Gastrocnemius medialis (tissue), 4 donors: Measurements from ENCODE around the gene PRODH. TPM values are rescaled to one million over a fixed set of nuclear protein-coding genes. Genes with fewer than 3 reads are reported as not detected.
"Not testable (repeated sequence)": the region's sequence is repeated elsewhere in the genome, so short reads cannot be mapped to it uniquely, and the experiment has no call there.

Experiments
- ATAC-seq, 2 donors: fragments of 150-250 bp; one replicate each; pipeline ENCODE4 v1.9.1; 2016
- DNase-seq, 2 donors: peaks; one replicate each; pipeline ENCODE4 v3.0.0-alpha.2; 2019
- H3K27ac ChIP-seq, 4 donors: fragments of 200-600 bp; sonication (generic); 1 replicate in 1 of 4; 2 replicates in 3 of 4; pipeline ENCODE4 v1.5.1; 2016 to 2018; ENCODE audit warnings: mild to moderate bottlenecking in 2 of 4, moderate library complexity in 1 of 4
- H3K27me3 ChIP-seq, 3 donors: fragments of 200-600 bp; sonication (generic) in 2 of 3; 1 replicate in 1 of 3; 2 replicates in 2 of 3; pipeline versions ENCODE4 v1.5.1 to v1.6.0; 2016 to 2019; ENCODE audit warnings: mild to moderate bottlenecking in 1 of 3, moderate library complexity in 1 of 3
- H3K36me3 ChIP-seq, 2 donors: fragments of 200-600 bp; sonication (generic) in 1 of 2; one replicate each; pipeline ENCODE4 v1.5.1; 2017 to 2018
- H3K4me1 ChIP-seq, 2 donors: fragments of 200-600 bp; sonication (generic) in 1 of 2; one replicate each; pipeline ENCODE4 v1.5.1; 2016 to 2017; ENCODE audit warnings: mild to moderate bottlenecking in 2 of 2
- H3K4me3 ChIP-seq, 4 donors: fragments of 200-600 bp; sonication (generic) in 3 of 4; 1 replicate in 1 of 4; 2 replicates in 3 of 4; pipeline ENCODE4 v1.5.1; 2016 to 2019; ENCODE audit warnings: mild to moderate bottlenecking in 2 of 4
- H3K9me3 ChIP-seq, 3 donors: fragments of 200-600 bp; sonication (generic) in 2 of 3; 1 replicate in 1 of 3; 2 replicates in 2 of 3; pipeline ENCODE4 v1.5.1; 2016 to 2019
- CTCF ChIP-seq, 5 experiments: fragments of 450-650 bp in 3 of 5; fragments of 200-600 bp in 2 of 5; sonication (generic) in 2 of 5; IDR thresholded peaks in 4 of 5; conservative IDR thresholded peaks in 1 of 5; 1 replicate in 4 of 5; 2 replicates in 1 of 5; pipeline ENCODE4 v1.5.1; 2016 to 2019; ENCODE audit warnings: antibody characterized with exemption in 5 of 5, mild to moderate bottlenecking in 3 of 5, moderate library complexity in 3 of 5
- POLR2A ChIP-seq, 2 donors: fragments of 450-650 bp; IDR thresholded peaks; one replicate each; pipeline ENCODE4 v1.6.1; 2017; ENCODE audit warnings: antibody characterized with exemption in 2 of 2, mild to moderate bottlenecking in 2 of 2, moderate library complexity in 2 of 2
- in situ Hi-C, 4 donors: fragments of 200-750 bp; cut with MboI; loops; one replicate each; pipeline versions ENCODE4 v1.15.0 to v1.8.0; 2017; ENCODE audit warnings: low sequenced_read_pairs in 4 of 4
- intact Hi-C: fragments of 100-400 bp; cut with DNase I; formaldehyde crosslinking; loops from one replicate; pipeline ENCODE4 v1.15.1; 2023; ENCODE audit warnings: low total_unique reads
- total RNA-seq, 4 donors: library from RNA; depleted of rRNA; stranded (reverse); fragments of >200 nt; gene quantifications; one replicate each; pipeline versions ENCODE4 v1.1.0 to v1.2.3, GENCODE V29; 2016

The PRODH gene
- total RNA-seq, 4 donors from 2014 or later: 7.1 to 74.9 (median 14.4) TPM

GRCh38 chr22:18888115-18888514 is 48.0 kb downstream of the PRODH start:
- no peak overlapping the region for H3K4me3 ChIP-seq
- no peaks in the 10 kb centered on the region for H3K9me3 ChIP-seq
- in situ Hi-C loops: no loop called here
- no peaks in the 10 kb centered on the region for H3K36me3 ChIP-seq
- H3K27me3 ChIP-seq: no peaks in the 10 kb centered on the region
- no peak for ATAC-seq
- no peak overlapping the region for H3K27ac ChIP-seq
- intact Hi-C loops: no loop called here
- no peak for DNase-seq
- H3K4me1 ChIP-seq: no peaks in the 10 kb centered on the region
- no peak for TF ChIP-seq CTCF (IDR thresholded peaks at IDR 0.05 in 4 of 5, conservative IDR thresholded peaks at IDR 0.05 in 1 of 5)
- no peak for TF ChIP-seq POLR2A (IDR thresholded peaks at IDR 0.05)

GRCh38 chr22:18884465-18884864 is 51.6 kb downstream of the PRODH start:
- ATAC-seq, intact Hi-C loops, H3K4me3 ChIP-seq, H3K36me3 ChIP-seq, H3K27ac ChIP-seq, in situ Hi-C loops, H3K9me3 ChIP-seq, H3K4me1 ChIP-seq, DNase-seq, H3K27me3 ChIP-seq: not testable (repeated sequence)

DNA sequence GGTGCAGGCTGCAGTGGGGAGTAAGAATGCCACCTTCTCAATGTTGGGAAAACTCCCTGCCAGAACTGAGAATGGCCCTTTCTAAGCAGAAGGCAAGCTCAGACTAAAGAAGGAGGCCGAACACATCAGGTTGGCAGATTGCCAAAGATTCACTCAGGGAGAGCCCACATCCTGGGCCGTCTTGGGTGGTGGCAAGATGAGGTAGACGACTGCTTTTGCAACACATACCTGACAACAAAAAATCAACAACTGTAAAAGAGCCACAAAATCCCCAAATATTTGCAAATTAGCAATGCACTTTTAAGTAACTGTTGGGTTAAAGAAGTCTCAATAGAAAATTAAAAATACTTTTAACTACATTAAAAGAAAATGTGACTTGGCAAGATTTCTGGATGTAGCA is 54.8 kb downstream of the PRODH start:
- H3K36me3 ChIP-seq, H3K4me1 ChIP-seq, DNase-seq, H3K27ac ChIP-seq, H3K27me3 ChIP-seq, H3K9me3 ChIP-seq, intact Hi-C loops, ATAC-seq, H3K4me3 ChIP-seq, in situ Hi-C loops: not testable (repeated sequence)

Other genes starting within 250 kb of the PRODH start
- 10 to 100 TPM in 3 of 4 donors, 1 to 10 TPM in 1; 8.6 to 33.1 (median 14.9) TPM for gene DGCR6, start 30.0 kb downstream of the PRODH start, total RNA-seq
- 10 to 100 TPM; 30.0 to 72.7 (median 43.5) TPM for gene DGCR2, start 186.1 kb upstream of the PRODH start, total RNA-seq
- gene TSSK2, start 195.0 kb upstream of the PRODH start, total RNA-seq: under 1 TPM in 3 of 4 donors, not detected in 1; 0.19 to 0.33 (median 0.25) TPM
- gene ESS2, start 208.4 kb upstream of the PRODH start, total RNA-seq: 10 to 100 TPM in 2 of 4 donors, 1 to 10 TPM in 2; 7.5 to 25.3 (median 12.0) TPM
- gene GSC2, start 214.0 kb upstream of the PRODH start, total RNA-seq: not detected
- 10 to 100 TPM; 10.5 to 16.6 (median 13.5) TPM for gene SLC25A1, start 242.4 kb upstream of the PRODH start, total RNA-seq